Measurements from ENCODE around the gene TAS2R38. TPM values are rescaled to one million over a fixed set of nuclear protein-coding genes. Genes with fewer than 3 reads are reported as not detected.

Gene TAS2R38
- total RNA-seq, 1 experiment from 2014 or later: not detected

DNA sequence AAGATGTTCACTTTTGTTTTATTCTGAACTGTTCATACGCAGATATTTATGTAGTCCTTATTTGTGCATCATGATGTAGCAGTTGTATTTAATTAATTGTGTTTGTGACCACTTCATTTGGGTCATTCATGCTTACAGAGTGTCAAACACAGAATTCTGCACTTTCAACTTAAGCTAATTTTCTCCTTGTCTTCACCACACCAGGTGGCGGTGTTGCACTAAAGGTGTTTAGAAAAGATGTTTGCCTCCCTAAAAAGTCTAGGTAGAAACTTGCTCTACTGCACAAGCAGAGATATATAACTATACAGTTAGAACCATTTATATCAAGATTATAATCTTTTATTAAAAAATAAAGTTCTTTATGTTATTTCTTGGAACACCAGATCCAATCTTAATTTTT, 1.3 kb upstream of the TAS2R38 start:
- no peak for DNase-seq
- H3K9ac ChIP-seq (ENCODE audit: extremely low read depth, insufficient read length, low read length): no peak overlapping the region
- no CpG with 5 or more reads among the region's 2 CpGs for WGBS (ENCODE audit: extremely low coverage, insufficient read length, low lambda C conversion rate)
- H3K9me3 ChIP-seq (ENCODE audit: control insufficient read depth, low read depth, low read length): peaks cover 6% of the 10 kb centered on the region
- TF ChIP-seq, protein P1, sequence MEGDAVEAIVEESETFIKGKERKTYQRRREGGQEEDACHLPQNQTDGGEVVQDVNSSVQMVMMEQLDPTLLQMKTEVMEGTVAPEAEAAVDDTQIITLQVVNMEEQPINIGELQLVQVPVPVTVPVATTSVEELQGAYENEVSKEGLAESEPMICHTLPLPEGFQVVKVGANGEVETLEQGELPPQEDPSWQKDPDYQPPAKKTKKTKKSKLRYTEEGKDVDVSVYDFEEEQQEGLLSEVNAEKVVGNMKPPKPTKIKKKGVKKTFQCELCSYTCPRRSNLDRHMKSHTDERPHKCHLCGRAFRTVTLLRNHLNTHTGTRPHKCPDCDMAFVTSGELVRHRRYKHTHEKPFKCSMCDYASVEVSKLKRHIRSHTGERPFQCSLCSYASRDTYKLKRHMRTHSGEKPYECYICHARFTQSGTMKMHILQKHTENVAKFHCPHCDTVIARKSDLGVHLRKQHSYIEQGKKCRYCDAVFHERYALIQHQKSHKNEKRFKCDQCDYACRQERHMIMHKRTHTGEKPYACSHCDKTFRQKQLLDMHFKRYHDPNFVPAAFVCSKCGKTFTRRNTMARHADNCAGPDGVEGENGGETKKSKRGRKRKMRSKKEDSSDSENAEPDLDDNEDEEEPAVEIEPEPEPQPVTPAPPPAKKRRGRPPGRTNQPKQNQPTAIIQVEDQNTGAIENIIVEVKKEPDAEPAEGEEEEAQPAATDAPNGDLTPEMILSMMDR (conservative IDR thresholded peaks at IDR 0.05): peak; percentile 70
- Mint-ChIP-seq H3K27ac (no peak overlapping the region), H3K9me3 (no peaks in the 10 kb centered on the region; a peak in 1 of 5 replicates), H3K4me1 (peaks cover 8 to 14% of the 10 kb centered on the region in 2 experiments), H3K36me3 (ENCODE audit: insufficient read depth in 1 of 3, low read depth in 3 of 3) (no peaks in the 10 kb centered on the region; a peak in 1 of 7 replicates), H3K4me3 (no peak overlapping the region), H3K27me3 (ENCODE audit: low read depth) (peaks cover 14% of the 10 kb centered on the region; the same call in 1 of the 2 replicates)
- no peak overlapping the region for H3K23ac ChIP-seq (ENCODE audit: insufficient read length, low read depth, low read length)
- H3K79me1 ChIP-seq (ENCODE audit: insufficient read depth, low read depth, low read length, poor library complexity, severe bottlenecking): no peaks in the 10 kb centered on the region
- H3K14ac ChIP-seq (ENCODE audit: insufficient read depth, low read length): no peak overlapping the region
- no peaks in the 10 kb centered on the region for H3K4me1 ChIP-seq (ENCODE audit: insufficient read depth, low read length)
- no peak overlapping the region for H4K91ac ChIP-seq (ENCODE audit: insufficient read length, low read depth, low read length)
- H2BK20ac ChIP-seq (ENCODE audit: low read depth, low read length, poor library complexity, severe bottlenecking): no peak overlapping the region
- H3K27ac ChIP-seq (ENCODE audit: insufficient read length, low read depth, low read length): no peak overlapping the region
- H4K20me1 ChIP-seq (ENCODE audit: control insufficient read depth, insufficient read depth, insufficient read length): no peaks in the 10 kb centered on the region
- H2BK12ac ChIP-seq (ENCODE audit: insufficient read length, low read depth, low read length): no peak overlapping the region
- no peak overlapping the region for H3K18ac ChIP-seq (ENCODE audit: insufficient read length, low read depth, low read length)
- no peak overlapping the region for H2BK120ac ChIP-seq (ENCODE audit: low read depth, low read length, poor library complexity, severe bottlenecking)
- H3K56ac ChIP-seq (ENCODE audit: insufficient read length, low read depth, low read length): no peak overlapping the region
- H4K8ac ChIP-seq (replicated peaks; ENCODE audit: insufficient read length, low read depth, low read length): no peak overlapping the region
- H3K27me3 ChIP-seq (ENCODE audit: insufficient read depth, low read length): no peaks in the 10 kb centered on the region
- no peak overlapping the region for H2BK5ac ChIP-seq (ENCODE audit: insufficient read length, low read length)
- no peak overlapping the region for H3K4me2 ChIP-seq (ENCODE audit: insufficient read depth, insufficient read length, low read length)
- no peak overlapping the region for H3K4ac ChIP-seq (ENCODE audit: low read depth, low read length)
- no peak overlapping the region for H2BK15ac ChIP-seq (ENCODE audit: low read depth, low read length)
- H2AK5ac ChIP-seq (ENCODE audit: insufficient read length, low read length): no peak overlapping the region
- H3T11ph ChIP-seq (ENCODE audit: low read length): no peak overlapping the region
- H4K5ac ChIP-seq (ENCODE audit: insufficient read length, low read depth, low read length): no peak overlapping the region
- no peaks in the 10 kb centered on the region for H3K23me2 ChIP-seq (ENCODE audit: insufficient read length, low read depth, low read length, poor library complexity, severe bottlenecking)
- no peak overlapping the region for H2AFZ ChIP-seq (ENCODE audit: low read length)
- H3K79me2 ChIP-seq (ENCODE audit: insufficient read depth, low read length): no peaks in the 10 kb centered on the region

Data from H9 (cell line).